HG03558 (cell line): Measurements from ENCODE around the gene KIF1B.
"Not testable (repeated sequence)": the region's sequence is repeated elsewhere in the genome, so short reads cannot be mapped to it uniquely, and the experiment has no call there.

ENCODE experiments used
- ATAC-seq: cut with Tn5 transposase; IDR thresholded peaks from one replicate; pipeline ENCODE4 v1.9.1; 2021; ENCODE audit warnings: moderate number of reproducible peaks; ENCODE audit not compliant: unreplicated experiment; ENCODE audit errors: extremely low read depth

Gene KIF1B

DNA sequence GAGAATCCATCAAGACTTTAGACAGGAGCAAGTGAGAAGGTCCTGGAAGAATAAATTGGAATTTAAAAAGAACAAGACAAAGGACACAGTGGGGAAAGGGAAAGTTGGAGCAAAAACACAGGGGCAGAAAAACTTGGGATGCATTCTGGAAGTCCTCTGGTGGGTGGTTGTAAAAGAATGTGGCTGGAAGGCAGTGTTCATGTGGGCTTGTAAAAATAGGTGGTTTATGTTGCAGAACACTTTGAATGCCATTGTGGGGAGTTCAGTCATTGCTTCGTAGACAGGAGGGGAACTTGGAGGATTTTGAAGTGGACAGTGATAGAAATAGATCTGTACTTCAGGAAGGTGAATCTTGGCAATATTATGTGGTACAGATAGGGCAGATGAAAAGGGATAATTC, 15.2 kb downstream of the KIF1B start:
- ATAC-seq = no peak

DNA sequence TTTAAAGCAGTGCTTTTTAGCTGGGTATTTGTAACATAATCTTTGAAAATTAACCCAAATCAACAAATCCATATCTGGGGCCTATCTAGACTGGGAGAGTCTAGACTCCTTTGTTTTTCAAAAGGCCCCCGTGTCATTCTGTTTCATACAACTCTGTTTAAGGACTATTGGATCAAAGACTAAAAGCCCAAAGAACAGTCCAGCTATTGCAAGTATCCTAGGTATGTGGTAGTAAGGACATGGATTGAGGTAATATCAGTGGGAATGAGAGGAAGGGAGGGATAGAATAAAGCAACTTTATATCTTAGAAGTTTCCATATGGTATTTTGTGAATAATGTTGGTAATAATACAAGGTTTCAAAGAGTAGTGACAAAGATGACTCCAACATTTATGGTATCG, 18.2 kb downstream of the KIF1B start:
- no peak for ATAC-seq

DNA sequence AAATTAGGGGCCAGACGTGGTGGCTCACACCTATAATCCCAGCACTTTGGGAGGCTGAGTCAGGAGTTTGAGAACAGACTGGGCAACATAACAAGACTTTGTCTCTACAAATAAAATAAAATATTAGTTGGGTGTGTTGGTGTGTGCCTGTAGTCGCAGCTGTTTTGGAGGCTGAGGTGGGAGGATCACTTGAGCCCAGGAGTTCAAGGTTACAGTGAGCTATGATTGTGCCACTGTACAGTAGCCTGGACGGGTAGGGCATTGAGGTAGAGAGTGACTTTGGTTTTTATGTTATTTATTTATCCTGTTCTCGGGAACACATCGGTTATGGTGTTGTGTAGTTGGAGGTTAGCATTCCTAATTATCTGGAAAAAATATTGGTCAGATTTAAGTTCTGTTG, 19.5 kb downstream of the KIF1B start:
- no peak for ATAC-seq

GRCh38 chr1:10232163-10232562, 21.8 kb downstream of the KIF1B start:
- ATAC-seq = no peak

- no peak for ATAC-seq
Measured at GRCh38 chr1:10236405-10237156, 26.2 kb downstream of the KIF1B start.

DNA sequence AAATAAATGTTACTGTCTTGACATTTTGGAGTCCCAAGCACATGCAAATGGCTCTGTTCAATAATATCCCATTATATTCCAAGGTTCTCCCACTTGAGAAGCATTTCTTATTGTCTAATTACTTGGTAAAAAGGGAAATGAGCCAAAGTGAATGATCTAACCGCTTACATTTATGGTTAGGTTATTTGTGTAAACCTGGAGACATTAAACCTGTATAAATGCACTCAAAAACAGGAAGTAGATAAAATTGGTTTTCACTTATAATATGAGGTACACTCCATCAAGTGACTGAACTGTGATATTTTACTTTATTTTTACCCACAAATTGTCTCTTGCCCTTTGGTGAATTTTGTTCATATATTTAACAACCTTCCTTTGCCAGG, 26.8 kb downstream of the KIF1B start:
- no peak for ATAC-seq

DNA sequence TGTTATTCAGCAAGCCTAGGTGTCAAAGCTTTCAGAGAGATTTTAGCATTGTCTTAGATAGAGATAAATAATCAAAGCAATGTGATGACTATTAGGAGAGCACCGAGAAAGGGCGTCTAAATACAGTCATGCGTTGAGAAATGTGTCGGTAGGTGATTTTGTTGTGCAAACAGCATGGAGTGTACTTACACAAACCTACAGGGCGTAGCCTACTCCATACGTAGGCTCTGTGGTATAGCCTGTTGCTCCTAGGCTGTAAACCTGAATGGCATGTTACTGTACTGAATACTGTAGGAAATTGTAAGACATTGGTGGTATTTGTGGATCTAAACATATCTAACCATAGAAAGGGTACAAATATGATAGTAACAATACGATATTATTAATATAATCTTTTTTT, 31.8 kb downstream of the KIF1B start:
- no peak for ATAC-seq

DNA sequence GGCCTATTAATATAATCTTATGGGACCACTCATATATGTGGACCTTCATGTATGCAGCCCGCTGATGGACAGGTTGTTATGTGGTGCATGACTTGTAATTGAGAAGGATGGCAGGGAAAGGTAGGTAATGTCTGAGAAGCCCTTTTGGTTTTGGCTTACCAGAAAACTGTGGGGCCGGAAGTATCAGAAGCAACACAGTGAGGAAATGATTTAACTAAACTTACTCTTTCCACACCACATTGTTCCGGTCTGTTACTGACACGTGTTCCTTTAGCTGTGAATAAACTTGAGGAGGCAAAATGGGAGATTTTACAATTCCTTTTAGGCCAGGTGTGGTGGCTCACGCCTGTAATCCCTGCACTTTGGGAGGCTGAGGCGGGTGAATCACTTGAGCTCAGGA, 32.4 kb downstream of the KIF1B start:
- ATAC-seq = no peak

DNA sequence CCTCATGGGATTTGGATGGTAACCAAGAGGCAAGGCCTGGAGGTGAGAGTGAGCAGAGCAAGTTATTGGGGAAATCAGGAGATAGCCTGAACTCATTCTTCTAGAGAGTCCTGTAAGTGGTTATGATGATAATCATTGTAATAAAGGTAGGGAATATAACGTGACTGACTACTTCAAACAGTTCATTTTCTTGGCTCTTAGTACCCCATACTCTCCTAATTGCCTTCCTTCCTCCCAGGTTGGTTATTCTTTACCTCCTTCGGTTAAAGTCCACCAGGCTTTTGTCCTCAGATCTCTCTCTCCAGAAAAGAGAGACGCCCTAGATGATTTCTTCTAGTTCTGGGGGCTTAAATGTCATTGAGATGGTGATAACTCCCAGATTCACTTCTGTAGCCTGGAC, 35.3 kb downstream of the KIF1B start:
- no peak for ATAC-seq

GRCh38 chr1:10249808-10250457, 39.6 kb downstream of the KIF1B start:
- no peak for ATAC-seq

DNA sequence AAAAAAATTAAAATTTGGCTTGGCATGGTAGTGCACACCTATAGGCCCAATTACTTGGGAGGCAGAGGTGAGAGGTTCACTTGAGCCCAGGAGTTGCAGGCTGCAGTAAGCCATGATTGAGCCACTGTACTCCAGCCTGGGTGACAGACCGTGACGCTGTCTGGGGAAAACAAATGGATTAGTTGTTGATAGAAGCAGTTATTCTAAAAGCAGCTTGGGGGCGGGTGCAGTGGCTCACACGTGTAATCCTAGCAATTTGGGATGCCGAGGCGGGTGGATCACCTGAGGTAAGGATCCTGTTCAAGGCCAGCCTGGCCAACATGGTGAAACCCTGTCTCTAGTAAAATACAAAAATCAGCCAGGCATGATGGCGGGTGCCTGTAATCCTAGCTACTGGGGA, 40.3 kb downstream of the KIF1B start:
- ATAC-seq = no peak

DNA sequence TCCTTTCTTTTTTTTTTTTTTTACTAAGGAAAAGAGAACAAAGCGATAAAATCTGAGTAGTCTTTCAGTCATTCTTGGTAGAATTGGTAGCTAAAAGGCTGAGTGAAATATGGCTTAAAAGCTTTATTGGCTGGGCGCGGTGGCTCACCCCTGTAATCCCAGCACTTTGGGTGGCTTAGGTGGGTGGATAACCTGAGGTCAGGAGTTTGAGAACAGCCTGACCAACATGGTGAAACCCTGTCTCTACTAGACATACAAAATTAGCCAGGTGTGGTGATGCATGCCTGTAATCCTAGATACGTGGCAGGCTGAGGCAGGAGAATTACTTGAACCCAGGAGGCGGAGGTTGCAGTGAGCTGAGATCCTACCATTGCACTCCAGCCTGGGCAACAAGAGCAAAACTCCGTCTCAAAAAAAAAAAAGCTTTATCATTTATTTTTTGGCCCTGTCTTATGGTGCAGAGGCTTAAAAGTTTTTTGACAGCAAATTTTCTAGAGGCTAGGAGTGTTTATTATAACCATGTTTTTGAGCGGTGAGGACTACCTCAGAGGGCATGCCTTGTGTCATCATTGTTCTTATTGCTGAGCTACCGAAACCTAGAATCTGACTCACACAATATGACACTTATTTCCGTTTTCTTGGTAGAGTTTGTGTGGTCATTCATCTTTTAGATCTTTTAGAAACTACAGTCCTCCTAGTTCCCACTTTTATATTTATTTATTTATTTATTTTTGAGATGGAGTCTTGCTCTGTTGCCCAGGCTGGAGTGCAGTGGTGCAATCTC, 41.1 kb downstream of the KIF1B start:
- not testable (repeated sequence) for ATAC-seq

GRCh38 chr1:10252508-10252907, 42.1 kb downstream of the KIF1B start:
- no peak for ATAC-seq

DNA sequence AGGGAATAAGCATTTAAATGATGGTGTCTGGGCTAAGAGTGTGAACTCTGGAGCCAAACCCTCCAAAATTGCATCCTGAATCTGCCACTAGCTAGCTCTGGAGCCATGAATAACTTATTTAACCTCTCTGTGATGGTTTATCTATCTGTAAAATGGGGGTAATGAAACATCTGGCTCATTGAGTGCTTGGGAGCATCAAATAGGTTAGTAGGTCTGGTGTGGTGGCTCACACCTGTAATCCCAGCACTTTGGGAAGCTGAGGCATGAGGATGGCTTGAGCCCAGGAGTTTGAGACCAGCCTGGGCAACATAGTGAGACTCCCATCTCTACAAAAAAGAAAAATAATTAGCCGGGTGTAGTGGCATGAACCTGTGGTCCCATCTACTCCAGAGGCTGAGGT, 42.8 kb downstream of the KIF1B start:
- ATAC-seq = no peak

GRCh38 chr1:10253755-10254154, 43.4 kb downstream of the KIF1B start:
- ATAC-seq = no peak

GRCh38 chr1:10257851-10258250, 47.5 kb downstream of the KIF1B start:
- ATAC-seq = no peak

GRCh38 chr1:10259547-10259946, 49.2 kb downstream of the KIF1B start:
- ATAC-seq = not testable (repeated sequence)

DNA sequence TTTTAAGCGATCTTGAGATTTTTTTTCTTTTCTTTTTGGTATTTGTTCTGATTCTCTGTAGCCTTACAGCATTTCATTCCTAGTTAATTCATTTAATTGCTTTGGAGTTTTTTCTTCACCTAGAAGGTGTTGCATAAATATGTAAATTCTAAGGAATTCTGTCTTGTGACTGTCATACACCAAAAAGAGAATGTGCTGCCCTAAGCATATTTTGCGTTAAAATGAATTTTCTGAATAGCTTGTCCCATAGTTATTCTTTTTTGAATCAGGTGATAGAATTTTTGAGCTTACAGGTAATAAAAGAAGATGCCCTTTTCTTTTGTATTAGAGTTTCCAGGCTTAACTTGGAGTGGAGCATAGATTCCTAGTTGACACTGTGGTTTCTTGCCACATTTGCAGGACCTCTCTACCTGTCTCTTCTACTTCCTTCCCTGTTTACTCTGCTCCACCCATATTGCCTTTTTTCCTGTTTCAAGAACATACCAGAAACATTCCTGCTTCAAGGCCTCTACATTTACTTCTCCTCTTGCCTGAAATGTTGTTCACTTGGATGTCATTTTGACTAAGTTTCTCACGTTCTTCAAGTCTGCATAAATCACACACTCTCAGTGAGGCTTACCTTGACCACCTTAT, 53.2 kb downstream of the KIF1B start:
- ATAC-seq = no peak

DNA sequence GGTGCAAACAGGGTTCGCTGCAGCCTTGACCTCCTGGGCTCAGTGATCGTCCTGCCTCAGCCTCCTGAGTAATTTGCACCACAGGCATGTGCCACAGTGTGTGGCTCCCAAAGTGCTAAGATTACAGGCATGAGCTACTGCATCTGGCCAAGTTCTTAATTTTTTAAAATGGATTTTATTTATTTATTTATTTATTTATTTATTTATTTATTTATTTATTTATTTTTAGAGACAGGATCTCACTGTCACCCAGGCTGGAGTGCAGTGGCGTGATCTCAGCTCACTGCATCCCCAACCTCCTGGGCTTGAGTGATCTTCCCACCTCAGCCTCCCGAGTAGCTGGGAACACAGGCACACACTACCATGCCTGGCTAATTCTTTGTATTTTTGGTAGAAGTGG, 54.7 kb downstream of the KIF1B start:
- ATAC-seq = no peak

DNA sequence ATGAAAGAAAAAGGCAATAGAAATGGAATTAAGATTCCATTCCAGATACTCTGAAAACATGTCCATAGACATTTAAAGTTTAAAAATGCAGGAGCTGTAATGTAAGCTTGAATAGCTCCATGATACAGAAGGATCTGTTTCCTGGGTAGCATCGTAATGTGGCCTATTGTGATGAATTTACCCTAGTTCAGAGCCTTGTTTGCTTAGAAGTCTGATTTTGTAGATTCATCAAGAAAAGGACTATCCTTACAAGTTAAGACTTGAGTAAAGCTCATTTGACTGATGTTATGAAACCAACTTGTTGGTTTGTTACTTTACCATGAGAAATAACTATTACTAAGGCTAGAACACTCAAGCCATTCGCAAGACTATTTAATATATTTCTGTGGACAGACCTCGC, 55.5 kb downstream of the KIF1B start:
- no peak for ATAC-seq

DNA sequence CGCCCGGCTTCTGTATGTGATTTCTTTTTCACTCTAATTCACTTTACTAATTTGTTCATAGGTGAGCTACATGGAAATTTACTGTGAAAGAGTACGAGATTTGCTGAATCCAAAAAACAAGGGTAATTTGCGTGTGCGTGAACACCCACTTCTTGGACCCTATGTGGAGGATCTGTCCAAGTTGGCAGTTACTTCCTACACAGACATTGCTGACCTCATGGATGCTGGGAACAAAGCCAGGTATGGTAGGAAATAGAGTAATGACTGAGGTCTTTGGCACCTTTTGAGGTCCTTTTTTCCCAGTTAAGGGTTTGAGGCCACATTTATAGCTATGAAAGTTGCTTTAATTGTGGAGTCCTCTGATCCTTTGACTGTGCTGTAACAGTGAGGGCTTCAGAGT, 56.9 kb downstream of the KIF1B start:
- no peak for ATAC-seq
